Trophoblast cell (in vitro differentiated cells and primary cell): ENCODE data around the gene SLC22A8.

Experiments used
- DNase-seq, 2 donors: peaks; one replicate each; pipeline ENCODE4 v3.0.0-alpha.2; 2016
- H2AFZ ChIP-seq: 2 replicates; pipeline ENCODE4 v1.6.1; 2013; ENCODE audit warnings: low read length, moderate library complexity, mild to moderate bottlenecking; ENCODE audit not compliant: insufficient read depth, poor library complexity
- H2AK5ac ChIP-seq: 2 replicates; pipeline ENCODE4 v1.6.1; 2013; ENCODE audit warnings: mild to moderate bottlenecking, low read length
- H2BK120ac ChIP-seq: 2 replicates; pipeline ENCODE4 v1.6.1; 2013; ENCODE audit warnings: low read length, mild to moderate bottlenecking, moderate library complexity; ENCODE audit not compliant: insufficient read depth, poor library complexity
- H2BK12ac ChIP-seq: 2 replicates; pipeline ENCODE4 v1.6.1; 2013; ENCODE audit warnings: mild to moderate bottlenecking, low read length, moderate library complexity
- H2BK5ac ChIP-seq: 2 replicates; pipeline ENCODE4 v1.6.1; 2013; ENCODE audit warnings: low read length, low read depth, moderate library complexity, mild to moderate bottlenecking; ENCODE audit not compliant: poor library complexity
- H3K14ac ChIP-seq: 2 replicates; pipeline ENCODE4 v1.6.1; 2013; ENCODE audit warnings: mild to moderate bottlenecking, low read length
- H3K18ac ChIP-seq: 2 replicates; pipeline ENCODE4 v1.6.1; 2013; ENCODE audit warnings: mild to moderate bottlenecking, low read length
- H3K23ac ChIP-seq: 2 replicates; pipeline ENCODE4 v1.6.1; 2013; ENCODE audit warnings: low read length
- H3K27ac ChIP-seq: 2 replicates; pipeline ENCODE4 v1.5.1; 2013; ENCODE audit warnings: low read depth, mild to moderate bottlenecking, inconsistent platforms, low read length, moderate library complexity
- H3K27me3 ChIP-seq: 2 replicates; pipeline ENCODE4 v1.6.1; 2013; ENCODE audit warnings: inconsistent platforms, mild to moderate bottlenecking, low read length, moderate library complexity; ENCODE audit not compliant: insufficient read depth
- H3K36me3 ChIP-seq, 2 experiments: 1 replicate in 1 of 2; 2 replicates in 1 of 2; pipeline ENCODE4 v1.6.1; 2013; ENCODE audit warnings: low read length in 2 of 2, mild to moderate bottlenecking in 2 of 2, moderate library complexity in 1 of 2; ENCODE audit not compliant: insufficient read depth in 2 of 2, control insufficient read depth in 1 of 2
- H3K4ac ChIP-seq: 2 replicates; pipeline ENCODE4 v1.6.1; 2013; ENCODE audit warnings: low read depth, mild to moderate bottlenecking, low read length, moderate library complexity
- H3K4me1 ChIP-seq, 2 experiments: 1 replicate in 1 of 2; 2 replicates in 1 of 2; pipeline ENCODE4 v1.6.1; 2013; ENCODE audit warnings: low read length in 2 of 2, mild to moderate bottlenecking in 2 of 2, moderate library complexity in 1 of 2; ENCODE audit not compliant: insufficient read depth in 2 of 2, control insufficient read depth in 1 of 2
- H3K4me2 ChIP-seq: 2 replicates; pipeline ENCODE4 v1.6.1; 2013; ENCODE audit warnings: inconsistent platforms, mild to moderate bottlenecking, low read length, moderate library complexity
- H3K4me3 ChIP-seq: 2 replicates; pipeline ENCODE4 v1.5.1; 2013; ENCODE audit warnings: mild to moderate bottlenecking, low read depth, low read length, inconsistent platforms
- H3K79me1 ChIP-seq: one replicate; pipeline ENCODE4 v1.6.1; 2013; ENCODE audit warnings: low read length
- H3K79me2 ChIP-seq: 2 replicates; pipeline ENCODE4 v1.6.1; 2013; ENCODE audit warnings: low read length, mild to moderate bottlenecking; ENCODE audit not compliant: control insufficient read depth, insufficient read depth, poor library complexity
- H3K9ac ChIP-seq: 2 replicates; pipeline ENCODE4 v1.6.1; 2013; ENCODE audit warnings: mild to moderate bottlenecking, low read length
- H3K9me3 ChIP-seq: 2 replicates; pipeline ENCODE4 v1.6.1; 2013; ENCODE audit warnings: low read depth, mild to moderate bottlenecking, control low read depth, inconsistent platforms, low read length; ENCODE audit not compliant: insufficient read depth
- H4K12ac ChIP-seq: 2 replicates; pipeline ENCODE4 v1.6.1; 2013; ENCODE audit warnings: low read depth, mild to moderate bottlenecking, low read length, moderate library complexity
- H4K8ac ChIP-seq: 2 replicates; pipeline ENCODE4 v1.6.1; 2013; ENCODE audit warnings: low read depth, mild to moderate bottlenecking, low read length, moderate library complexity
- H4K91ac ChIP-seq: one replicate; pipeline ENCODE4 v1.6.1; 2013; ENCODE audit warnings: low read depth, mild to moderate bottlenecking, low read length, moderate library complexity
- WGBS: extraction: QIAGEN DNeasy Blood & Tissue Kit; methylation state at CpG from one replicate; pipeline ENCODE4 v1.1.7; 2013; ENCODE audit warnings: missing lambda C conversion rate; ENCODE audit not compliant: insufficient read length, insufficient coverage; ENCODE audit errors: extremely low coverage; 5-methylcytosine and 5-hydroxymethylcytosine counted together

SLC22A8 gene

DNA sequence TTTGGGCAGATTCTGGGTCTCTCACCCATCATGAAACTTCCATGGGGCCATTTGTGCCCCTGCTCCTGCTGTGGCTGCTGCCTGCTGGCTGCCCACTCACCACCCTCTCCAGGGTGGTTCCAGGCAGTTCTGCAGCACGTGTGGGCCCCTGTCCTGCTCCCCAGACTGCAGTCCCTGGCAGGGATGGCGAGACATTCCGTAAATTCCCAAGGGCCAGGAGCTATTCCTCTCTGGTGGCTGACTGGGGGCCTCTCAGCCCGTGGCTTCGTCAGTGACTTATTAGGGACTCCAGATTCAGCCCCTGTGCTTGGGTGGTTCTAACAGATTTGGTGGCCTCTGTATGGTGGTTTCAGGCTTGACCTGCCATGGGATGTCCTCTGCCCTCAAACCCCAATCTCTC lies 3.9 kb upstream of the SLC22A8 start:
- no peak overlapping the region for H2BK12ac ChIP-seq
- H2BK120ac ChIP-seq, result no peak overlapping the region
- H3K23ac ChIP-seq, result no peak overlapping the region
- H3K14ac ChIP-seq, result no peak overlapping the region
- H2AFZ ChIP-seq, result no peak overlapping the region
- no peaks in the 10 kb centered on the region for H3K79me1 ChIP-seq
- no peak for DNase-seq
- no peak overlapping the region for H2BK5ac ChIP-seq
- H3K9me3 ChIP-seq, result peaks cover 6% of the 10 kb centered on the region
- H3K4ac ChIP-seq, result no peak overlapping the region
- no peak overlapping the region for H3K27ac ChIP-seq
- no peak overlapping the region for H3K4me2 ChIP-seq
- no peak overlapping the region for H4K91ac ChIP-seq
- no peak overlapping the region for H3K4me3 ChIP-seq
- H4K8ac ChIP-seq, result no peak overlapping the region
- no peak overlapping the region for H4K12ac ChIP-seq
- H3K27me3 ChIP-seq, result no peaks in the 10 kb centered on the region
- H3K36me3 ChIP-seq, result no peaks in the 10 kb centered on the region
- WGBS, result no CpG with 5 or more reads among the region's 5 CpGs
- H2AK5ac ChIP-seq, result no peak overlapping the region
- H3K9ac ChIP-seq, result no peak overlapping the region
- H3K79me2 ChIP-seq, result no peaks in the 10 kb centered on the region
- no peak overlapping the region for H3K18ac ChIP-seq
- peaks cover 0 to 4% of the 10 kb centered on the region in 2 experiments for H3K4me1 ChIP-seq

DNA sequence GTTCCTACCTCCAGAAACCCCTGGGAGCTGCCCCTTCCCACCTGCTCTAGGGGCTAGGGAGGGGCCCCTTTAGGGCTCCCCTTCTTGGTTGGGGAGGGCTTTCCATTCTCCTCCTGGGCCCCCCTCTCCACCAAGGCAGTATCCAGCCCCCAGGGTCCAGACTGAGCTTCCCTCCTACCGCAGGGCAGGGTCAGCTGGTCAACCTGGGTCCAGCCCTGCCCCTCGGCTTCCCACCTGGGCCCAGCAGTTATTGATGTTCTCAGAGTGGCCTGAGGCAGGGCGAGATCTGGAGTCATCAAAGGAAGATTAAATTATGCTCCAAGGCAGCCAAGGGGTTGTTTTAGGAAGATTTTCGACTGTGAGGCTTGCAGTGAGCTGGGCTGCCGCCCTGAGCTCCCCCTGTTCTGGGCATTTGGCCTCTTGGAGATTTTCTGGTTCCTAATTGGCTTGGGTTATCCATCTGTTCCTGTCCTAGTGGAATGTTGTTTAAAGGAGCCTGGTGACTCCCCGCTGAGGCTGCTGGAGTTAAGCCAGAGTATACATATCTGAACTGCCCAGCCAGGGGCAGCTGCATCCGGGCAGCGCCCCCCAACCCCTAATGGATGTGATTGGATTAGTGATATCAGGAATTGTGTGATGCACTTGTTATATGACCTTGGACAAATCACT lies 1.8 kb upstream of the SLC22A8 start:
- H3K4me3 ChIP-seq, result no peak overlapping the region
- H2BK5ac ChIP-seq, result no peak overlapping the region
- H4K91ac ChIP-seq, result no peak overlapping the region
- no peak overlapping the region for H2AFZ ChIP-seq
- H3K23ac ChIP-seq, result no peak overlapping the region
- H3K27me3 ChIP-seq, result no peaks in the 10 kb centered on the region
- H3K79me1 ChIP-seq, result no peaks in the 10 kb centered on the region
- WGBS, result no CpG with 5 or more reads among the region's 8 CpGs
- H3K9ac ChIP-seq, result no peak overlapping the region
- H3K4ac ChIP-seq, result no peak overlapping the region
- H3K36me3 ChIP-seq, result no peaks in the 10 kb centered on the region
- no peak for DNase-seq
- H2BK12ac ChIP-seq, result no peak overlapping the region
- no peak overlapping the region for H4K12ac ChIP-seq
- no peak overlapping the region for H3K14ac ChIP-seq
- H3K27ac ChIP-seq, result no peak overlapping the region
- no peak overlapping the region for H3K18ac ChIP-seq
- H3K4me1 ChIP-seq, result peaks cover 0 to 4% of the 10 kb centered on the region in 2 experiments
- no peak overlapping the region for H4K8ac ChIP-seq
- no peak overlapping the region for H2BK120ac ChIP-seq
- H2AK5ac ChIP-seq, result no peak overlapping the region
- peaks cover 1% of the 10 kb centered on the region for H3K9me3 ChIP-seq
- no peak overlapping the region for H3K4me2 ChIP-seq
- H3K79me2 ChIP-seq, result no peaks in the 10 kb centered on the region

DNA sequence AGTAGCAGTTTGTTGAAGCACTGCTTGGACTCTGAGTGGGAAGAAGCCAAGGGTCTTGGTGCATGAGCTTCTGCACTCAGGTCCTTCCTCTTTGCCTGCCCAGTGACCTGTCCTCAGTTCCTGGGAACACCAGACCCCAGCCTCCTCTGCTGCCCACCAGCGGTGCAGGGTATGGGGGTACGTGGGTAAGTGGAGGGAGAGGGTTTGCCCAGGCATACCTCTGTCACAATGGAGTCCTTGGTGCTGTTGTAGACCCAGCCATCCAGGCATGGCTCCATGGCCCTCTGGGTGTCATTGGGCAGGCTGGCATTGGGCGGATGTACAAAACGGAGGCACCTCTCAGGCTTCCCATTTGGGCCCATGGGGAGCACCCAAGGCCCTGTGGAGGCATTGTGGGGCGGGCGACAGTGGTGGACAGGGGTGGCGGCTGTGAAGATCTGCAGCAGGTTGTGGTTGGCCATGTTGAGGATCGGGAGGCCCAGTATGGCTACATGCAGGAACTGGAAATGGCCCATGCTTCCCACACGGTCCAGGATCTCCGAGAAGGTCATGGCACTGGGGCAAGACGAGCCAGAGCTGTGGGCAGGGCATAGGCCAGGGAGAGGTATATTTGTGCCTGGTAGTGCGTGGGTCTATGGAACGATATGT lies 1.1 kb downstream of the SLC22A8 start:
- no peak overlapping the region for H3K4ac ChIP-seq

DNA sequence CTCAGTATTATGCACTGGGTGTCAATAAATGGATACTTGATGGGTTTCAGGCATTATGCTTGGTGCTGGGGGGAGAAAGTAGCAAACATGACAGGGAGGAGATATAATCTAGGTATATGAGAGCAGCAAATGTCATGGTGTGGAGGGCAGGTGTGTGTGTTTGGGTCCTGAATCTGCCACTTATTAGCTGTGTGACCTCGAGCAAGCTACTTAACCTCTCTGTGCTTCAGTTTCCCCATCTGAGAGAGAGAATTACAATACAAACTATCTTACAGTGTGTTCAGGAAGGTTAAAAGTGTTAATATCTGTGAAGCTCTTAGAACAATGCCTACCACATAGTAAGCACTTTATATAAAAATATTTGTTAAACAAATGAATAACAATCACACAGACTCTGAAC lies 2.8 kb downstream of the SLC22A8 start:
- no peak overlapping the region for H4K91ac ChIP-seq
- no peak overlapping the region for H3K18ac ChIP-seq
- no peak overlapping the region for H3K4ac ChIP-seq
- no peak overlapping the region for H3K23ac ChIP-seq
- WGBS, result no CpG with 5 or more reads among the region's 1 CpG
- no peak overlapping the region for H3K4me3 ChIP-seq
- no peak overlapping the region for H3K4me2 ChIP-seq
- H3K27me3 ChIP-seq, result no peaks in the 10 kb centered on the region
- no peaks in the 10 kb centered on the region for H3K9me3 ChIP-seq
- no peak for DNase-seq
- no peak overlapping the region for H2AK5ac ChIP-seq
- no peak overlapping the region for H2BK120ac ChIP-seq
- no peaks in the 10 kb centered on the region for H3K79me1 ChIP-seq
- H3K9ac ChIP-seq, result no peak overlapping the region
- no peaks in the 10 kb centered on the region for H3K36me3 ChIP-seq
- no peak overlapping the region for H2BK12ac ChIP-seq
- H3K14ac ChIP-seq, result no peak overlapping the region
- H3K79me2 ChIP-seq, result no peaks in the 10 kb centered on the region
- no peak overlapping the region for H2BK5ac ChIP-seq
- H3K27ac ChIP-seq, result no peak overlapping the region
- H4K8ac ChIP-seq, result no peak overlapping the region
- no peak overlapping the region for H4K12ac ChIP-seq
- no peak overlapping the region for H2AFZ ChIP-seq
- no peaks in the 10 kb centered on the region for H3K4me1 ChIP-seq

More for the DNA sequence above, 1.1 kb downstream of the SLC22A8 start:
- Histone ChIP-seq H3K9me3 (no peaks in the 10 kb centered on the region), H3K79me1 (no peaks in the 10 kb centered on the region), H3K27ac (no peak overlapping the region), H3K4me2 (no peak overlapping the region), H2BK5ac (no peak overlapping the region), H3K27me3 (no peaks in the 10 kb centered on the region), H4K12ac (no peak overlapping the region), H4K91ac (no peak overlapping the region), H3K4me3 (no peak overlapping the region), H3K79me2 (no peaks in the 10 kb centered on the region), H4K8ac (no peak overlapping the region), H3K18ac (no peak overlapping the region), H2AFZ (no peak overlapping the region), H3K23ac (no peak overlapping the region), H3K36me3 (no peaks in the 10 kb centered on the region), H3K4me1 (peaks cover 0 to 2% of the 10 kb centered on the region in 2 experiments), H2BK120ac (no peak overlapping the region), H3K14ac (no peak overlapping the region), H2BK12ac (no peak overlapping the region), H2AK5ac (no peak overlapping the region), H3K9ac (no peak overlapping the region)
- no CpG with 5 or more reads among the region's 13 CpGs for WGBS
- DNase-seq, result no peak
